Measurements from ENCODE around the gene VSX1.

DNA sequence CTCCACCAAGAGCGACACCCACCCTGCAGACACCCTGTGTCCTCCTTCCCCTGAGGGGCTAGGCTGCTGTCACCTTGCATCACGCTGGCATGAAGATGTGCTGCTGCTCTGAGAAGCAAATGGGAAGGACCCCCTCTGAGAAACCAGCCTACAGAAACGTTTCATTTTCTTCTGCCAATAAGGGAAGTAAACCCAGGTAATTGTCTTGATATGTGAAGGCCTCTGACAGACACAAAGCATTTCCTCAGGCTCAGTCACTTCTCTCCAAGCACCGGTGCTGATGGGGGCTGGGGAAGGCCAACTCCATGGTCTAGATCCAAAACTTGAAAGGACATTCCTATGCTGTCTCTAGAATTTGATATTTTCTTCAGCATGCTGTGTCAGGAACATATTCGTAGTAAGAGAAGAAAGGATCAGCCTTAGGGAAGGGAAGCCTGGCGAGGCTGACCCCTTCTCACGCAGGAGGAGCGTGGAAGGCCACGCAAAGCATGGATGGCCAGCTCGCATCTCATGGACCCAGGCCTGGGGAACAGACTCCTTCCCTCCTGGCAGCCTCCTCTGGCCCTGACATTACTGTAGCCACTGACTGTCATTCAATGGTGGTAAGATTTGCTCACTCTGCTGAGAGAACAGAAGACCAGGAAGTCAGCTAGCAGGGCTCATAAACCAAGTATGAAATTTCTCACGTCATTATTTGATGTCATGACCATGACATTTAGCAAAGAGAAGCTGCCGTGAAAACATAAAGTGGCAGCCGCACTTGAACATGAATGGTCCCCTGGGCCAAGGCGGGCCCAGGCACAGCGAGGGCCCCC is 44.4 kb downstream of the VSX1 start:
- TF ChIP-seq, protein P1, sequence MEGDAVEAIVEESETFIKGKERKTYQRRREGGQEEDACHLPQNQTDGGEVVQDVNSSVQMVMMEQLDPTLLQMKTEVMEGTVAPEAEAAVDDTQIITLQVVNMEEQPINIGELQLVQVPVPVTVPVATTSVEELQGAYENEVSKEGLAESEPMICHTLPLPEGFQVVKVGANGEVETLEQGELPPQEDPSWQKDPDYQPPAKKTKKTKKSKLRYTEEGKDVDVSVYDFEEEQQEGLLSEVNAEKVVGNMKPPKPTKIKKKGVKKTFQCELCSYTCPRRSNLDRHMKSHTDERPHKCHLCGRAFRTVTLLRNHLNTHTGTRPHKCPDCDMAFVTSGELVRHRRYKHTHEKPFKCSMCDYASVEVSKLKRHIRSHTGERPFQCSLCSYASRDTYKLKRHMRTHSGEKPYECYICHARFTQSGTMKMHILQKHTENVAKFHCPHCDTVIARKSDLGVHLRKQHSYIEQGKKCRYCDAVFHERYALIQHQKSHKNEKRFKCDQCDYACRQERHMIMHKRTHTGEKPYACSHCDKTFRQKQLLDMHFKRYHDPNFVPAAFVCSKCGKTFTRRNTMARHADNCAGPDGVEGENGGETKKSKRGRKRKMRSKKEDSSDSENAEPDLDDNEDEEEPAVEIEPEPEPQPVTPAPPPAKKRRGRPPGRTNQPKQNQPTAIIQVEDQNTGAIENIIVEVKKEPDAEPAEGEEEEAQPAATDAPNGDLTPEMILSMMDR (IDR thresholded peaks at IDR 0.05): no peak
- TF ChIP-seq POLR2A (IDR thresholded peaks at IDR 0.05): no peak
